CD4-positive, alpha-beta T cell treated with Interleukin-15 for 1 hour (primary cell): ENCODE data around the gene RAD51B.
"Not testable (repeated sequence)": the region's sequence is repeated elsewhere in the genome, so short reads cannot be mapped to it uniquely, and the experiment has no call there.

Source experiments
- DNase-seq: peaks from one replicate; pipeline ENCODE4 v3.0.0-alpha.2; 2020

Gene RAD51B

DNA sequence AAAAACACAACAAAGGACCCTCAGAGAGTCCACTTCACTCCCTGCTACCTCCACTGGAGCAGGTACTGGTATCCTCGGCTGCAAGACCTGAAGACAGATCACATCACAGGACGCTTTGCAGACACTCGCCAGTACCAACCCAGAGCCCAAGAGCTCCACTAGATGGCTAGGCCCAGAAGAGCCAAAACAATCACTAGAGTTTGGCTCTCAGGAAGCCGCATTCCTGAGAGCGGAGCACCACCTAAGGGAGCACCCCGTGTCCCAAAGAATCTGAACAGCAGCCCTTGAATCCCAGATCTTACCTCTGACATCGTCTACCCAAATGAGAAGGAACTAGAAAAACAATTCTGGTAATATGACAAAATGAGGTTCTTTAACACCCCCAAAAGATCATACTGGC lies 399.8 kb downstream of the RAD51B start:
- DNase-seq = no peak

DNA sequence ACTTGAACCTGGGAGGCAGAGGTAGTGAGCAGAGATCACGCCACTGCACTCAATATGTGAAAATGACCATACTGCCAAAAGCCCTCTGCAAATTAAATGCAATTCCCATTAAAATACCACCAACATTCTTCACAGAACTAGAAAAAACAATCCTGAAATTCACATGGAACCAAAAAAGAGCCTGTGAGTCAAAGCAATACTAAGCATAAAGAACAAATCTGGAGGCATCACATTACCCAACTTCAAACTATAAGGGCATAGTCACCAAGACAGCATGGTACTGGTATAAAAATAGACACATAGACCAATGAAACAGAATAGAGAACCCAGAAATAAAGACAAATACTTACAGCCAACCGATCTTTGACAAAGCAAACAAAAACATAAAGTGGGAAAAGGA lies 401.5 kb downstream of the RAD51B start:
- not testable (repeated sequence) for DNase-seq

DNA sequence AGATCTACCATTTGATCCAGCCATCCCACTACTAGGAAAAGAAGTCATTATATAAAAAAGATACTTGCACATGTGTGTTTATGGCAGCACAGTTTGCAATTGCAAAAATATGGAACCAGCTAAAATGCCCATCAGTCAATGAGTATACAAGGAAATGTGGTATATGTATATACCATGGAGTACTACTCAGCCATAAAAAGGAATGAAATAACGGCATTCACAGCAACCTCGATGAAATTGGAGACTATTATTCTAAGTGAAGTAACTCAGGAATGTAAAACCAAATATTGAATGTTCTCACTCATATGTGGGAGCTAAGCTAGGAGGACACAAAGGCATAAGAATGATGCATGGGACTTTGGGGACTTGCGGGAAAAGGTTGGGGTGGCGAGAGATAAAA lies 402.6 kb downstream of the RAD51B start:
- no peak for DNase-seq

DNA sequence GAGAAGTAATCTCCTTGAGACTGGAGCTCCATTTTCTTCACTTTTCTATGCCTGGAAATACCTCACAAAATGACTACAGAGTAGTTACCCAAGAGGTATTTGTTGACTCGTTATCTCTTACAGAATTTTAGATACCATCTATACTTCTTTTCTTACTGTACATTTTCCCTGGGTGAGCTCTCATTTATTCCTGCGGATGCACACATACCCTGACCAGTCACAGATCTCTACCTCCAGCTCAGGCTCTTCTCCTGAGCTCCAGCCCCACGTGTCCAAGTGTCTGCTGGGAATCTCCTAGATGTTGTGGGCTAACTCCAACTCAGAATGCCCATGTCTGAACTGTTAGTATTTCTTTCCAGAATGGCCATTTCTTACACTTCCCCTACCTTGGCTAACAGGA lies 403.1 kb downstream of the RAD51B start:
- no peak for DNase-seq

DNA sequence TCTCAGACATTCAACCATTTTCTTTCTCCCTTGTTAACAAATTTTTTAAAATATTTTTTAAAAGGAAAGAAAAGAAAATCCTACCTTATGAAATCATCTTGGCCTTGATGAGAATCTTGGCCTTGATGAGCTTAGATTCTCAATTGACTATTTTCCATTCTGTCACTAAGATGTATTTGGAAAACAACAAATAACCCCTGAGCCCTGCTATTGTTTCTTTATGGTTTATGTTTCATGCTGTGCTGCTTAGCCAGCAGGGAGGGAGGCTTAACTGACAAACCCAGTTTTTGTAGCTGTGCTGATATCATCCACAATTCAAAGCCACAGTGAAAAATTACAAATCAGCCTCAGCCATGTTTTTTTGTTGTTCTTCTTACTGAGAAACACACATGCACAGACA lies 404.1 kb downstream of the RAD51B start:
- no peak for DNase-seq

DNA sequence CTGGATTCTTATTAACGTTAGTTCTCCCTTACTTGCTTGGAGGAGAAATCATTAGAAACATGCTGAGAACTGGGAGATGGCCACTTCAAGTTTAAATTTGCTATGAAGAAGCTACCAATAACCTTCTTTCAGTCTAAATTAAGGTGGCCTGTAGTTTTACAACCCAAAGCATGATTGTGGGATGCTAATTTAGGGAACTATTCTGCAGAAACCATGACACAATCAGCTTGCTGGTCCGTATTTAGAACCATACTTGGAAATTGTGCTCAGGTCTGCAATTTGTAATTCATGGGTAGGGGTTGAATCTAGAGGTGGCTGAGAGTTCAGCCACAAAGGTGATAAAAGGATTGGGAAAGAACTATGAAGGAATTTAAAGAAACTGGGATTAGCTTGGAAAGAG lies 405.7 kb downstream of the RAD51B start:
- no peak for DNase-seq

DNA sequence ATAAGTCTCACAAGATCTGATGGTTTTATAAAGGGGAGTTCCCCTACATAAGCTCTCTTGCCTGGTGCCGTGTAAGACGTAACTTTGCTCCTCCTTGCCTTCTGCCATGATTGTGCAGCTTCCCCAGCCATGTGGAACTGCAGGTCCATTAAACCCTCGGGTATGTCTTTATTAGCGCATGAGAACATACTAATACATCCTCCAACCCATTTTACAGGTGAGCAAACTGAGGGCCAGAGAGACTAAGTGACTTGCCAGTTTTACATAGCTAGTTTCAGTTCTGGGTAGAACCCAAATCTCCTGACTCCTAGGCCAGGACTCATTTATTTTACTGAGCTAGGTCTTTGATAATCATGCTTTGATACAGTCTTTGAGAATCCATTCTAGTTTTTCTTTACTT lies 406.9 kb downstream of the RAD51B start:
- DNase-seq = no peak

DNA sequence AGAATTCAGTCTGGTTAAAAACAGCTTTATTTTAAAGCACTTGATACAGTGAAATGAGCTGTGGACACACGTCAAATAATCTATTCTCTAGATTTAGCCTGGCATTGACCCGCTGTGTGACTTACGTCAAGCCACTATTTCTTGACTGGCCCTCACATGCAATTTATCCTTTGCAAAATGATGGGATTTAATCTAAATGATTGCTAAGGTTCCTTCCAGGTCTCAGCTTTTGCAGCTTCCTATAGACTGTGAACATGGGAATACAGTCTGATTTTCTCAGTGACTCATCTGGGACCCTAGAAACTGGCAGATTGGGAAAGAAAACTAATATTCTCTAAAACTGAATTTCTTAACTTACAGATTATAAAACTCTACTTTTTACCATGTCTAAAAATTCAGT lies 409.1 kb downstream of the RAD51B start:
- no peak for DNase-seq

DNA sequence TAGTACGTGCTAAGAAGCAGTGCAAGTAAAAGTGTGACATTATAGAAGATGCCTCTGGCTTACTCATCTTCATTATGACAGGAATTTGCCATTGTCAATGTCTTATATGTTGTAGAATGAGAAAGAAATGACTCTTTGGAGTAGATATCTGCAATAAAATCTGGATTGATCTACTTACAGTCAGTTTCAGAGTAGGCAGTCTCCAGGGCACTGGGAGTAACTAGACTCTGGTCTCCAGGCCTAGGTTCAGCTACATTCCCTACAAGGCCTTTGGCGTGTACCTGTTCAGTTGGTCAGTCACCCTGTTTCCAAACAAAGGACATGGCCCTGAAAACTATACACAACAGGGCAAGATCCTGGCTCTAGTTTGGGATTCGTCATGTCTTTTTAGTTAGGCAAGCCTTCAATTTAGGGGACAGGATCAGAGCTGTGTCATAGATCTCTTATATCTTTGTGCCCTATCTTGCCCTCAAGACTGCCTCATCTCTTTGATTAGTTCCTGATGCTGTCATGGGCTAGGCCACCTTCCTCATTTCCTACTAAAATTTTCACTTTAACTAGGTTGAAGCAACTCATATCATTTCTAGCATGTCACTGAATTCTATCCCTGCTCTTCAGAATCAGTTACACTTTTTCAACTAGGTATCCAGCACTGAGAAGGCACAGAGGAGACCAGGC lies 410.0 kb downstream of the RAD51B start:
- DNase-seq = no peak

DNA sequence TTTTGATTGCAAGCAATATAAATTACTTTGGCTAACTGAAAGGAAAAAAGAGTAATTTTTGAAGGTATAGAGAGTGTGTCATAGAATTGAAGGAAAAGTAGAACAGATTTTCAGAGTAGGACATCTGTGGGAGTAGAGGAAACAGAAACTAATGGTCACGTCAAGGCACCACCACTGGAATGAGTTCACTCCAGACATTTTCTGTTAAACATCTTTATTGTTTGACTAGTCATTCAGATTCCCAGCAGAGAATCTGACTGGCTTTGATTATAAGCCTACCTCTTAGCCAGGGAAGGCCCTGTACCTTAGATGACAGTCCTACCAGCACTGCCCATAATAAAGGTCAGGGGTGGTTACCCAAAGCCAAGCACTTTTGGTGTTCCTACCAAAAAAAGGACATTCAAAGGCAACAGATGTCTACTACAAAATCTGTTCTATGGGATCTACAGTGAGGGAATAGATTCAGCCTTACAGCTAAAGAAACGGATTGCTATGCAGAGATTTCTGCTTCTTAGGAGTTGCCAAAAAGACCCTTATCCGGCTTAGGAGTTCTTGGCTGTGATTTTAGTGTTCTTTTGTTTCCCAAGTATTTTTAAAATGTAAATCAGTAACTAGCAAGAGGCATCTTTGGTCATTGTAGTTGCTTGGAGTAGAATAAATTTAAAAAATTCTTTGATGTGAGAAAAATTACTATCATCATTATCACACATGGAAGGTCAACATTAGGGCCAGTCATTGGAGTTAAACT lies 410.8 kb downstream of the RAD51B start:
- DNase-seq = no peak

DNA sequence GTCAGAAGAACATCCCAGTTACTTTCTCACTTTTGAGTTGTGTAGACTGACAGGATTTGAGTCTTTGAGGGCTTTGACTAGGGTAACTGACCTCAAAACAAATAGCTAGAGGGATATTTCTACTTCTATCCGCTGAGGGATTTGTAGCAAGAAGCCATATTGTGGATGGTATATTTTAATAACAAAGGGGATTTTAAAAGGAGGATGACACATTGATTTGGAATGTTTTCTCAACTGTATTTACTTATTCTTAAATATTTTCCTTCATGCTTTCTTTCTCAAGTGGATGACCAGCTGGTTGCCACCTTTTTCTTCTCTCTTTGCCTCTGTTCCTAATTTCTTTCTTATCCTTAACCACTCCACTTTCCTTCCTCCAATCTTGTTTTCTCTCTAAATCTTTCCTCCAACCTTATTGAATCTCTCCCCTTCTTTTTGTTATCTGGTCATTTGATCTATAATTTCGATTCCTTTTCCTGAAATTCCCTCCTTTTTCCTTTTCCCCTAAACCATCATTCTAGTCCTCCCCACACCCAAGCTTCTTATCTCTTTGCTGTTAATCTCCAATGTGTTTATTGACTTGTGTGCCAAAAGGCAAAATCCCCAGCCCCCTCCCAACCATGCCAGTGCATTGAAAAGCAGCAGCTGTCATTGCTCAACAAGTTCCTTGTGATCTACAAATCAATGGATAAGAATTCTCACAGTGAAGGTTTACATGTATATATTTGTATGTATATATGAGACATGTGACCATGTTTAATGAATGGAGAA lies 411.6 kb downstream of the RAD51B start:
- no peak for DNase-seq

DNA sequence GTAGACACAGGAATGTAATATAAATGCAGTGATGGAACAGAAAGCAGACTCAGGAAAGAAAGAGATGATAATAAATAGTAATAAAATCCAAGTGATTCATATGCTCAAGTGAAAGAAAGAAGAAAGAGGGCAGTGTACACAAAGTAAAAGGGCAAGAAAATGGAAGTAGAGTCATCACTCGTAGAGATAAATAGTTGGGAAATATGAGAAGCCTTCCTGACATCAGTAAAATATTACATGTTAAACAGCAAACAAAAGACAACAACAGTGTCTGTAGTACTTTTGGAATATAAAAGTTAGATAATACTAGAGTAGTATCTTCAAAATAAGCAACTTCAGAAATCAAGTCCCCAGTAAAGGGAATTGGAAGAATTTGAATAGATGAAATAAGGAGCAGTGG lies 412.3 kb downstream of the RAD51B start:
- DNase-seq = no peak

DNA sequence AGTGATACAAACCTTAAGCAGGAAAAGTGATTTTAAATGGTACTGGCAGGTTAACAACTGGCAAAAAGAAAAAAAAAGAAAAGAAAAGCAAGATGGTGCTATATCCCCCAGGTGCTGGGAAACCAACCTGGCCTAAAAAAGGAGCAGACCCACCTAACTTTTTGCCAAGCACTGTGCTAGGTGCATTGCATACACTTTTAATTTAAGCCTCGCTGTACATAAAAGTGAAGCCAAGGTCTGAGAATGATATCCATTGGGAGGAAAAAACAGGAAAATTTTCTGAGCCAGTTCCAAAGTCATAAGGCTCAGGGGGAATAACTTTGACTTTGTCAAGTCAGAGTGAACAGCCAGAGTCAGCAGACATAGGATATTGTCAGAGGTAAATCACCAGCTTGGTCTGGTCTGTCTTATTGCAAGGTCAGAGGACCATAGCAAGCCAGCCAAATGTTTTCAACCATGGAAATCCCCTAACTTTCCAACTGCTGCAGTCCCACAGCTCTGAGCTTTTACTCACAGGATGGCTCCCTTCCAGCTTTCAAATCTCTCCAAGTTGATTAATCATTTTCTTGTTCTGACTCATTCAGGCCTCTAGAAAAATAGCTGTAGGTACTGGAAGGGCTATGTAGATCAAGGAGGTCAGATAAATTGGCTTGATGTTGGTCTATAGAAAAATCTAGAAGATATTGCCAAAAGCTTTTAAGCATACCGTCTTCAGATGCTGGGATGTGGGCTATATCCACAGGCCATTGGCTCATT lies 412.9 kb downstream of the RAD51B start:
- DNase-seq = no peak

DNA sequence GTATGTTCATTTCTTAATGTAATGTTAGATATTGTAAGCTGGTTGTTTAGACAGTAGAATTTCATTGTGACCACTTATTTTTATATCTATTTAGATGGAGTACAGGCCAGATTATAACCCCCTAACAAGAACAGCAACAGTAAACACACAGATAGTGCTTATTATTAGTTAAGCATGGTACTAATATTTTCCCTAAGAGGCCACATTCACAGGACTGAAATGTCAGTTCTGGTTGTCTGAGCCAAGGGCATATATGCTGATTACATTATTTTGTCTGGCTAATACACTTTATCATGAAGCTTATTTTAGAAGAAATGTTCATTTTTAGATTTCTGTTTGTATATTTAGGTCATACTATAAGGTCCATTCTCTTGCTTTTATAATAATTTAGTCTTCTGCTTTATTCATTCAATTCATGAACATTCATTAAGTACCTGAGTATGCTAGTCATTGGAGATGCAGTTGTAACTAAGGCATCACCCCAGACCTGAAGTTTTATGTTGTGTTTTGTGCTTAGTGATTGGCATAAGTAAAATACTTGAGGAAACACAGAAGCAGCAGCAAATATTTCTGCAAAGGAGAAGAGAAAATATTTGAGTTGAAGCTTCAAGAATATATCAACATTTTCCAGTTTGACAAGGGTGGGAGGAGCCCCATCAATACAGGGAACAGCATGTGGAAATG lies 413.7 kb downstream of the RAD51B start:
- no peak for DNase-seq

DNA sequence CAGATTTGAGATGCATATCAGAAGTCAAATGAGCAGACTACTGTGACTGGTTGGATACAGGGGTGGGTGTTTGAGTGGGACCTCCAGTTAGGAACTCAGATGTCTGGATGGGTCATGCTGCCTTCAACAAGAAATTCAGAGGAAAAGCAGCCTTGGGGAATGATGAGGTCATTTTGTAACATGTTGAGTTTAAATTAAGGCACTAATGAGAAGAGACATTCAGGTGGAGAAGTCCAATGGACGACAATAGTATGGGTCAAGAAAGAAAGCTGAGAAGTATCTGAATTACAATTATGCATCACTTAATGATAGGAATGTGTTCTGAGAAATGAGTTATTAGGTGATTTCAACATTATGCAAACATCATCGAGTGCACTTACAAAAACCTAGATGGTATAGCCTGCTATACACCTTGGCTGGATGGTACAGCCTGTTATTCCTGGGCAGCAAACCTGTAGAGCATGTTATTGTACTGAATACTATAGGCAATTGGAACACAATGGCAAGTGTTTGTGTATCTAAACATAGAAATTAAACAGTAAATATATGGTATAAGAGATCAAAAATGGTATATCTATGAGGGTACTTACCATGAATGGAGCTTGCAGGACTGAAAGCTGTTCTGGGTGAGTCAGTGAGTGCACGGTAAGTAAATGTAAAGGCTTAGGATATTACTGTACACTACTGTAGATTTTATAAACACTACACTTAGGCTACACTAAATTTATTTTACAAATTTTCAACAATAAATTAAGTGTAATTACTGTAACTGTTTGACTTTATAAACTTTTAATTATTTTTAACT lies 414.7 kb downstream of the RAD51B start:
- no peak for DNase-seq

DNA sequence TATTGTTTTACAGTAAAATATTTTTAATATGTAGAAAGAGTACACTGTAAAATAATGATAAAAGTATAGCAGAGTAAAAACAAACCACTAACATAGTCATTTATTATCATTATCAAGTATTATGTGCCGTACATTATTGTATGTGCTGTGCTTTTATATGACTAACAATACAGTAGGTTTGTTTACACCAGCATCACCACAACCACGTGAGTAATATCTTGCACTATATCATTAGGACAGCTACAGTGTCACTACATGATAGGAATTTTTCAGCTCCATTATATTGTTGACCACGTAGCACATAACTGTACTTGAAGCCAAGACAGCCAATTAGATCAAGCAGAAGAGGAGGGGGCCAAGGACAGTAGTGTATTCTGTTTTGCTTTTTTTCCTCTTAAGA lies 415.4 kb downstream of the RAD51B start:
- no peak for DNase-seq

DNA sequence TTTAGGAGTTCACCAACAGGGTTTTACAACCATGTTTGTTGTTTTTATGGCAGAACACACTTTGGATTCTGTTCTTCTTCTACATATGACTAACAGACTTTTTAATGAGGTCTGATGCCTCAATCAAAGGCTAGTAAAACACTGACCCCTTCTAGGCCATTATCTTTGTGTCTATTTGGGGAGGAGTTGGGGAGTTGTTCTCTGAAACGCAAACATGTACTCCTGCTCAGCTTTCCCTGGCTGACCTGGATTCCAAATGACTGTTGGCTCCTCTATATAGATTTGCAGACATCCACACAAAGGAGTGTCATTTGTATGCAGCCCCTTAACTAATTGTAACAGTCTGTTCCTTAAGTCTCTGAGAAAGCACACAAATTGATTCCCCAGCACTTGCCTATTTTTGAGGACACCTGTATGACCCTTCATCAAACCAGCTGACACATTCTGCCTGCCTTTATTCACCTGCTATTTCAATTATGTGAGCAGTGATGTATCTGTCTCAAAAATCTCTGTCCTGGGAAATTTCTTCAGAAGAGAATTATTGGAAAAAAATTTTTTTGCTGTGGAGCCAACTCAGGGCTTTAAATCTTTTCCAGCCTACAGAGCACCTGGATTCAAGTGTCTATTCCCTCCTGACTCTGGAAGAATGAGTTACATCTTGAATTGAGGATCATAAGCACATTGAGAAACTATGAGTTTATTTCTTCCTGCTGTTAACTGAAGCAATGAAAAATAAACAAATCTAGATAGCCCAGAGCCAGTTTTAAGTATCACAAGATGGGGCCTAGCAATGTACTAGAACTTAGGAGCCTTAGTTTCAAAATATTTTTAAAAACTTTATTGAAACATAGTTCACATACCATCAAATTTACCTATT lies 417.2 kb downstream of the RAD51B start:
- no peak for DNase-seq

DNA sequence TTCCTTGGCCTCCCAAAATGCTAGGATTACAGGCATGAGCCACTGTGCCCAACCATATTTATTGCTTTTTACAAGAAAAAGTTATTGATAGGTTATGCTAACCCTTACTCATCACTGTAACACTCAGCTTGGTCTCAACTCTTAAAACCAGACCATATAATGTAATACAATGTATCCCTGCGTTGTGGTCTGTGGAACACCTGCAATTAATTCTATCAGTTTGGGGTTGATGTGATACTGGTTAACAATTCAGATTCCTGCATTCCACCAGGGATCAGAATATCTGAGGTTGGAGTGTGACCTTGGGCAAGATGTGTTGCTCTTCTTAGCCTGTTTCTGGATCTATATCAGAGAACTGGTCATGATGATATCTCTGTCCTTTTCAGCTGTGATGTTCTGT lies 419.0 kb downstream of the RAD51B start:
- DNase-seq = no peak

DNA sequence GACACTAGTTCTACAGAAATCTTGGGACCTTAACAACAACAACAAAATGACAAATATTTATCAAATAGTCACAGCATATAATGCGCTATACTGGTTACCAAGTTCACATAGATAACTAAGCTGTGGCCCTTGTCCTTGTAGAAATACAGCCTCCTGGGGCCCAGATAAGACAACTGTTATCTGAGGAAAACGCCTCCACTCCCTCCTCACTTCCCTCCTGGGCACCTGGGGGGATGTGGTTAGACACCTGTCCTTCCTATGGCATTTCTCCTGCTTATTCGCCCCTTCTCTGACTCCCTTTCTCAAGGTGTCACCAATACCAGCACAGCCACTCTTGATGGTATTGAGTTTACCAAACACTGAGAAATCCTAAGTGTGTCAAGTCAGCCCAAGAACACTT lies 419.4 kb downstream of the RAD51B start:
- no peak for DNase-seq

DNA sequence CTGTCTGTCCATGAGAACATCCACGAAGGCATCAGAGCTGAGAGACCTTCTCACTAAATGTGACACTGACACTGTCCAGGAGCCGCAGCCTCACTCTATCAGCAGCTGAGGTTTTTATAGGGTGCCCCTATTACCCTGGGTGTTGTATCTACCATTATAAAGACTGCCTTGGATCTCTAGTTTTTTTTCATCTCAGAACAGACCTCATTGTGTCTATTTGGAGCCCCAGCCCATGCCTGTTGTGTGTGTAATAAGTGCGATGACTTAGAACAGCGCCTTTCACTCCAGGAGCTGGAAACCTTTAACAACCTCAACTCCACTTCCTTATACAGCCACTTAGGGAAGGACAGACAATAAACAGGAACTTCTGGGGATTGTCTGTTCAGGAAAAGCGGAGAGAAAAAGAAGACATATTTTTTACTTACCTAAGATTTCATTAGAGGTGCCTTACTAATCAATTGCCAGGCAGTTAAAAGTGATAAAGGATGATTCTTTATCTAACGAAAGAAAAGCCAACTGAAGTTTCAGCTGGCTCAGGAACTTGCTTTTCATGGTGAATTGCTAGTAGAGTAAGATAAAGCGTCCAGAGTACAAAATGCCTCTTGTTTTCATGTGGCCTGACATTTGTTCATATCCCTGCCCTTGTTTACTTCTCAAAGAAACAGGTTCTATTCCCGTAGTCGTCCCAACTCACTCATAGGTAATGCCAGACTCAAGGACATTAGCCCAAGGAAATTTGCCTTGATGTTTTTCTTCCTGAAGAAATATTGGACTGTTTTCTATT lies 420.6 kb downstream of the RAD51B start:
- DNase-seq = no peak
